CMK (cell line): ENCODE data around the gene MELTF.

Experiments used
- DNase-seq: peaks from one replicate; pipeline ENCODE4 v3.0.0-alpha.2; 2010; ENCODE audit warnings: low read depth

Gene MELTF

GRCh38 chr3:197026481-197026866, 3.1 kb downstream of the MELTF start:
- DNase-seq: no peak

DNA sequence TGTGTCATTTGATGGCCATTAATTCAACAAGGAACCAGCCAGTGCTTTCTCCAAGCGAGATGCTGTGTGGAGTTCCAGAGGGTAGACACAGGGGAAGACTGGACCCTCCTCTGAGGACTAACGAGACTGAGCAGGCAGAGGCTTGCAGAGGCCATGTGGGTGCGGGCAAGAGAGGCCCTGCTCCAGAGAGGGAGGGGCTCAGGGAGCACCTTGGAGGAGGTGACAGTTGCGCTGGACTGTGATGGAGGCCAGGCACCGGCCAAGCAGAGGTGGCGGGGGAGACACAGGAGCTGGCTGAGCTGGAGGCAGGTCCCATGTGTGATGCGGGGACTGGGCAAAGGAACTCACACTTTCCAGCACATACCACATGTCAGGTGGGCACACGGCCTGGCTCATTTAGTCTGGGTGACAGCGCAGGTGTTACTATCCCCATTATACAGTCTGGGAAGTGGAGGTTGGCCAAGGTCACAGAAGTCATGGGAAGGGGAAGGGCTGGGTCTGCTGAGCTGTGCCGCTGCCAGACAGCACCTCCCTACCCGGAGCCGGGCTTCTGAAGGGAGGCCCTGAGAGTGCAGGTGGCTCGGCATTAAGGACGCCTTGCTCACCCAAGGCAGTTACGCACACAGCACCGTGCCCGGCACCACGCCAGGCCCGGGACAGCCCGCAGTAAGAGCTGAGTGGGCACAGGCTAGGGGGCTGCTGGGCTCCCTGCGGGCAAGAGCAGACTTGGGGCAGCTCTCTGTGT, 3.7 kb downstream of the MELTF start:
- DNase-seq: no peak

DNA sequence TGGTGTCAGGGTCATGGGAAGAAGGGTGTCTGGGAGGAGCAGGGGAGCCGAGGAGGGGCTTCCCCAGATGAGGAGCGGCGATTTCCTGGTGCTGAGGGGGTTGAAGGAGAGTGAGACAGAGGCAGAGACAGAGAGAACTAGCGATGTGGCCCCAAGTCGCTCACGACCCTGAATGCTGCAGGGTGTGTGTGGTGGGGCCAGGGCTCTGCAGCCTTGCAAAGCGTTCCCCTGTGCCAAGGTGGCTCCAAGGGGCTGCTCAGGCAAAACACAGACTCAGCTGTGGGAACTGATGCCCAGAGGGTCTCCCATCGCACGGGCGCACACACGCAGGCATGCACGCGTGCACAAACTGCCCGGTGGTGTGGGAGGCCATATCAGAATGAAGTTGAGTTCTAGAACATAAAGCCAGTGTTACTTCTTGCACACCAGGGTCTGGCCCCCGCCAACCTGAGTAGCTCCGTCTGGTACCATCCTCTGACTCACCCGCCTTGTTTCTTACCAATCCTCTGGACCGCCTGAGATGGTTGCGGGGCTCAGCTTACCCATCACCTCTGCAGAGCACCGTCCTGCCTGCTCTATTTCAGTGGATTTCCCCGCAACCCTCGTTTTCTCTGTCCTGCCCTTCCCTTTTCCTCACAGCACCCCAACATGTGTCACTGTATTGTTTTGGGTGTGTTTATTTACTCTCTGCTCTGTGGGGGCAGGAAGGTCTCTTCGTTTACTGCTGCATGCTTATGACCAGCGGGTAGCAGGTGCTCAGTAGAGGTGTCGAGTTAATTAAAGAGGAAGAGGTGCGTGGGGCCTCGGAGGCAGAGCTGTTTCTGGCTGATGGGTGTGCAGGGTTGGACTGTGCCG, 4.5 kb downstream of the MELTF start:
- DNase-seq: no peak

DNA sequence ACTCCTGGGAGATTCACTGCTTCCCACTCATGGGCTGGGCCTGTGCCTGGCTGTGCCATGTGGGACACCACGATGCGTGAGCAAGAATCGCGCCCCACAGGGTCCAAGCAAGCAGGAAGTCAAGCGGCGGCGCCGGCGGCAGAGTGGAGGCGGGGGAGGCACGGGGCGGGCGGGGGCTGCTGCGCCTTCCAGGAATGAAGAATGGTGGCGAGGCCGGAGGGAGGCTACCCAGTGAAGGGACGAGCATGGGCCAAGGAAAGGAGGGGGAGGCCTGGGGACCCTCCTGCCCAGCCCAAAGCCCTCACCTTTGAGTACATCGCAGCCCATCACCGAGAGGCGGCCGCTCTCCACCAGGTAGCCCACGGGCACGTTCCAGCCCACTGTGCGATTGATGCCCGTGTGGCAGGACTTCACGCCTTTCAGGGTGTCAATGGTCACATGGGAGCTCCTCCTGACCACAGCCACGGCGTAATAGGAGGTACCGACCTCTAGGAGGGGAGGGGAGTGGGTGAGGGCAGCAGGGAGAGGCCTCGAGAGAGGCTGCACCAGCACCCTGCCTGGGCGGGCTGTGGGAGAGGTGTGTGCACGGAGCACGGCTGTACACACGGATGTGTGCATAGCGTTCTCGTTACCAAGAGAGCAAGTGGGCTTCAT, 5.5 kb downstream of the MELTF start:
- DNase-seq: no peak

DNA sequence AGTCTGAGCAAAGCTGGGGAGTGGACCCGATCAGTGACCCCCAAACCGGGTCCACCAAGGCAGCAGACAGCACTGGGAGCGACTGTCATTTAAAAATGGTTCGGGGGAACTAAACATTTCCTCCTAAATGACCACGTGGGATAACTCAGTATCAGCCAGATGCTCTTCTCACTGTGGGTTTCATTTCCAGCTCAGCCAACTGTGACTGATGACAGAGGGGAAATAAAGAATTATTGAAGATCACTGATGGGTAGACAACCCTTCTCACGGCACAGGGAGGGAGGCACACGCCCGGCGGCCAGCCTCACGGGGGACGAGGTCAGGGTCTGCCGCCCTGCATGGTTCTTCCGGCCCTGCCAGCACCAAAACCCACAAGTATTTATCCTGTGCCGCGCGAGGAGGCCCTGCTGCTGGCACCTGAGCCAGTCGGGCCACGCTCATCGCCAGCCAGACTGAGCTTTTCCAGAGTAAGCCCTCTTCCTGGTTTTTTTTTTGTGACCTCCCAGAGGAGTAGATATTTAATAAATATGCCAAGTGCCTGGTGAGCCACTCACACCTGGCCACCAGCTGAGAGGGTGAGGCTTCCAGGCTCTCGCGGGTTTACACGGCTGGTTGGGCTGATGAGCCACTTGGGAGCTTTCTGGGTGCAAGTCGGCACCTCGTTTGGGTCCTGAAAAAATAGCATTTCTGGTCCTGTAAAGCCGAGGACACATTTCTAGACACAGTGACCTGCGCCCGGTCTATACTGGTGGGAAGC, 6.2 kb downstream of the MELTF start:
- no peak for DNase-seq

DNA sequence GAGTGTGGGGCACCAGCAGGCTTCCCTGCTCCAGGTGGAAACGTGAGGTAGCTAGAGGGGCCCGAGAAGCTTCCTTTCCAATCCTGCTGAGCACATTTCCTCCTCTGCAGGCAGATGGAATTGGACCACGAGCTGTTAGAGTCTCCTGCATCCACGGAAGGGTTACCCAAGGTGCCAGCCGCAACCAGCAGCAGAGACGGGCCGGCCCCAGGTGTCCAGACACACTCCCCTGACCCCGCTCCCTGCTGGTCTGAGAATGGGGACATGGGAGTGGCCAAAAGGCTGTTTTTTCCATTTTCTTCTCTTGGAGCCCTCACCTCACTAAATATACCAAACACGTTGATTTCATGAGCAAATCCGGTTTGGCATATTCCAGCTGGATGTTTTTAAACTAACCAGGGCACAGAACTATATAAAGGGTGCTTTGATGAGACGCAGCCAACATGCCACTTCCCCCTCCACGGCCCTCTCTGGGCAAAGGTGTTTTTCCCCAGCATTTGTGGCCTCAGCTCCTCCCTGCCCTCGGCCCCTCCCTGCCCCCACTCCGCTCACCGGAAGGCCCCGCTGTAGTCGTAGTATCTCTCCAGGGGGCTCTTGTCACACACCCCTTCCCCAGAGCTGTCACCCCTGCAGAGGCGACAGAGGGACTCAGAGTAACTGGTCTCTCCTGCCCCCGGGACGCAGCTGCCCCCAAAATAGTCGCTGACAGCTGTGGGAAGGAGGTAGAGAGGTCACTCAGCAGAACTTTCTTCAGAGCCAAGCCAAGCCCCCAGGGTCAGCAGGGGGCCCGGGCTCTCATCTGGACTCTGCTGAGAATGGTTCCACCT, 7.0 kb downstream of the MELTF start:
- no peak for DNase-seq

GRCh38 chr3:197021729-197022404, 7.8 kb downstream of the MELTF start:
- DNase-seq: no peak

DNA sequence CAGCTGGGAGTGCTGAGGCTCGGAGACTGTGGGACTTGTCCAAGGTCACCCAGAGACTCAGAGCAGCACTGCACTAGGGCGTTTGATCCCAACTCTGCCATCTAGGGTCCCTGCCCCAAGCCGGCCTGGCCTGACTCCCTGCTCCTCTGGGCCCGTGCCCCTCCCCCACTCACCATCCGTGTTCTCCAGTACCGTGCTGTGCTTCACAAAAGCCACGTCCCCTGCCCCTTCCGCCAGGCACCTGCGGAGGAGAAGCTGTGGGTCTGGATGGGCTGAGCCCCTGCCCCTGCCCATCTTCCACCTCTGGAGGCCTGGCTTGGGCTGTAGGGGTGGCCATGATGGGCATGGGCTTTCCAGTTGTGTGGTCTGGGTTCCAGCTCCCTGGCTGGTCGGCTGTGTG, 8.4 kb downstream of the MELTF start:
- DNase-seq: no peak

DNA sequence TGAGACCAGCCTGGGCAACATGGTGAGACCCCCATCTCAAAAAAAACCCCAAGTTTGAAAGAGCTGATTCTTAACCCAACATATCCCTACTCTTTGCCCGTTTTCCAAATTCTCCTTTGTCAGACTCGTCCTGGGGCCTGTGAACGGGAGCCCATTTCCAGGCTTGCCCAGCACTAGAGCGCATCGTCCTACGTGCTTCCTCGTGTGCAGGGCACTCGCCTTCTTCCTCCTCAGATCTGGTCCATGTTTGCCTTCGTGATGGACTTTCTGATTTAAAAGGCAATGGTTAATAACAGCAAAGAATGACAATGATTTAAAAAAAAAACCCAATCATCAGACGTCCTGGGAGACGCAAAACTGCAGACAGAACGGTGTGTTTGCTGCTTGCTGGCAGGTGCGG, 10.1 kb downstream of the MELTF start:
- no peak for DNase-seq

- DNase-seq: no peak
These were observed 10.6 kb downstream of the MELTF start for GRCh38 chr3:197019021-197019420.

DNA sequence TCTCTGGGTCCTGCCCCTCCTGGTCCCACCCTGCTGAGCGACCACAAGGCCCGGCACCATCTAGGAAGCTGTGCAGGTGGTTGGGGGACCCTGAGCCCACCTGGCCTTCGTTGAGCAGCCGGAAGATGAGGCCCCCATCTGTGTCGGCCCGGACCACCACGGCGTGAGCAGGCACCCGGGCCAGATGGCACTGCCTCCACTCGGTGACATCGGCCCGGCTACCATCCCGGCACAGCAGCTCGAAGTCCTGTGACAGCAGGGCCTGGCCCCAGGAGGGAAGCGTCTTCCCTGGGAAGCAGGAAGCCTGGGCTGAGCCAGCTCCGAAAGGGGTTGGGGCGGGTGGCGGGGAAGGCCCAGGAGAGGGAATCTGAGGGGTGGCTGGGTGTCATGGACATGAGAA, 12.6 kb downstream of the MELTF start:
- no peak for DNase-seq

- no peak for DNase-seq
These were observed 13.6 kb downstream of the MELTF start for GRCh38 chr3:197015790-197016736.

DNA sequence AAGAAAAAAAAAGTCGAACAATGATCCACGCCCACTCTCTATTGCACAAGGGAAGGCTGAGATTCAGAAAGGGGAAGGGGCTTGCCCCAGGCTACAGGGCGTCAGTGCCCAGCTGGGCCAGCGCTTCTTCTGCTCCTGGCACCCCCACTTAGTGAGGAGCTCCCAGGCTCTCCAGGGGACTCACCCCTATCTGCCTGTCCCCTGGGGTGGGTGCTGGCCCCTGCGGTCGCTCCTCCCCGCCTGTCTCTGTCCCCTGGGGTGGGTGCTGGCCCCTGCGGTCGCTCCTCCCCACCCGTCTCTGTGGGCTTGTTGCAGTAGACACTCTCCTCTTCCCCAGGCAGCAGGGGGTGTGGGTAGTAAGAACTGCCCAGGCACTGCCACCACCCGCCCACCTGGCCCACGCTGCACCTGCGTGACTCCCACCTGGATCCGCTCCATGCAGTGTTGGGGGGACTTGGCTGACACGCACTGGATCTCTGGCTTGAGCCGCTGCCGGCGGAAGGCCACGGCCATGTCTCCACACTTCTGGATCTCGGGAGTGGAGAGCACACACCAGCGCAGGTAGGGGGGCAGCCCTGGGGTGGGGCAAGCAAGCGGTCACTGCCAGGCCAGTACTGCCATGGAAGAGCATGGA, 14.6 kb downstream of the MELTF start:
- no peak for DNase-seq

- no peak for DNase-seq
These were observed 15.6 kb downstream of the MELTF start for GRCh38 chr3:197014024-197014423.

DNA sequence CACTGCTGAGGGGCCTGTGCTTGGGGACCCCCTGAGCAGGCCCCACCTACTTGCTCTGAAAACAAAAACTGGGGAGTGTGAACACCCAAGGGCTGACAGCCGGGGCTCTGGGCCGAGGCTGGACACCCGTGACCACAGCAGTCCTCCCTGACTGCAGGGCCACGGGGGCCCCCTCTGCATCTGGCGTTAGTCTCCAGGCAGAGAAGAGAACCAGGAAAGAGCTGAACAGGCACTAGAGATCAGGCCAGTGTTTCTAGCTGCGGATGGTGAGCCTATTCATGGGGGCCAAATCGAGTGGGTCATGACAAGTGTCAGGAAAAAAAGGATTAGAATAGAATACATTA, 17.1 kb downstream of the MELTF start:
- DNase-seq: no peak

DNA sequence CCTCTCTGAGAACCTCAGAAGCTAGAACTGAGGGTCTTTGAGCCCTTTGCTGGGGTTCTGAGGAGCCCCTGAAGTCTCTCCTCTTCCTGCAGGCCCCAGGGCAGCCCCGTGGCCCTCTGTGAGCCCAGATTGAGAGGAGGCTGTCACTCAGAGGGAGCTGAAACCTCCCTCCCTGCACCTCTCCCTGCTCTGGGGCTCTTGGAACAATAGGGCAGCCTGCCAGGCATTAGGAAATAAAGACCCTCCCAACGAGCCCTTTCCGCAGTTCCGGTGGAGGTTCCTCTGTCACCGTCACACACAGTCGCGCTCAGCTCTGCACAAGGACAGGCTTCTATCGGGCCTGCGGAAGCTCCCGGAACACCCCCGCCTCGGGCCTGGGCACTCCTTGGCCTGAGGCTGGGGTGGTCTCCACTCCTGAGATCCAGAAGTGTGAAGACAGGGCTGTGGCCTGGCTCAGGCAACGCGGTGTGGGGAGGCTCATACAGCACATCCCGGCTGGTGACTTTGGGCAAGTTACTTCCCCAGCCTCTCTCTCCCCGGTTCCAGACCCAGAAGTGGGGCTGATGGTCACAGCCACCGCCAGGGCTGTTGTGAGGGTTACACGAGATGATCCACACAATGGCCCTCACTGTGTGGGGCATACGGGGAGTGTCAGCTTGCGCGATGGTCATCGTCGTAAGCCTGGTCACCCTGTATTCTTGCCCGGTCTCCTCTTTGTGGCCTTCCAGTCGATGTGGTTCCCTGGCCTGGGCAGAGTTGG, 17.7 kb downstream of the MELTF start:
- no peak for DNase-seq

DNA sequence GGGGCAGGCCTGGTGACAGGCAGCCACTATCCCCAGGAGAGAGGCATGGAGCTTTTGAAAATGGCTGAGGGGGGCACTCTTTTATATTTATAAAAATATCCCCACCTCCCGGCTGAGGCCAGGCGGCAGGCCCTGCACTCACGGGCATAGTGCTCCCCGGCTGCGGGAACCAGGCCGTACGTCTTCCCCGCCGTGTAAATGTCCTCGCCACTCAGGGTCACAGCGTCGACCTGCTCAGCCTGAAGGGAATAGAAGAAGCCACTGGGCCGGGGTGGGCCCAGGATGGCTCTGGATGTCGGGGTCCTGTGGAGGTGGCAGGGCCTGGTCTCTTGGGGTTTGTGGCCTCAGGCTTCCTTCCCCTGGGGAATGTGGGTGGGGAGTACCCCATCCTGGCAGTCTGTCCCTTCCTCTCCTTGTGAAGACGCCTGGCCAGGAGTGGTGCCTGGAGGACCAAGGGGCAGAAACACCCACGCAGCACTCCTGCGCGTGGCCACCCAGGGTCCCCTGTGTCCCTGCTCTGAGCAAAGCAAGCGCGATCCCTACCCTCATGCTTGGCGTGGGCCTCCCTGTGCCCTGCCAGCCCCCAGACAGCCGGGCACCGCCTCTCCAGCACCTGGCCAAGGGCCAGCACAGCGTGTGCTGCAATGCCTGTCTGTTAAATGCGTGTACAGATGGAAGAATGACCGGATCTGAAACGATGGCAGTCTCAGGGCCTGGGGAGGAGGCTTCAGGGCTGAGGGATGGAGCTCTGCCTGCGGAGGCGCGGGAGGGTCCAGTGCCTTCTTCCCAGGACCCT, 18.9 kb downstream of the MELTF start:
- no peak for DNase-seq
